Erythroblast (primary cell): Measurements from ENCODE around the gene TCEAL4.

ENCODE experiments used
- GATA1 ChIP-seq: IDR thresholded peaks from 2 replicates; pipeline ENCODE4 v1.6.1; 2011; ENCODE audit warnings: low read depth, mild to moderate bottlenecking, control low read depth, low read length, moderate library complexity
- POLR2A ChIP-seq: IDR thresholded peaks from 2 replicates; pipeline ENCODE4 v1.6.1; 2011; ENCODE audit warnings: mild to moderate bottlenecking, low read length

- TF ChIP-seq POLR2A, result no peak
- no peak for TF ChIP-seq GATA1
These were observed 35.4 kb upstream of the TCEAL4 start for GRCh38 chrX:103549916-103550315.
